Brain microvascular endothelial cell (primary cell): Measurements from ENCODE around the gene NLRC5.

ENCODE experiments used
- DNase-seq: peaks from one replicate; pipeline ENCODE4 v3.0.0-alpha.2; 2020
- H3K27ac ChIP-seq: fragments of 250-450 bp; sonication (Bioruptor Pico); 2 replicates; pipeline ENCODE4 v1.5.1; 2020; ENCODE audit warnings: mild to moderate bottlenecking, moderate library complexity
- H3K27me3 ChIP-seq: fragments of 250-450 bp; sonication (Bioruptor Pico); replicated peaks from 2 replicates; pipeline ENCODE4 v1.5.1; 2020; ENCODE audit warnings: mild to moderate bottlenecking
- H3K36me3 ChIP-seq: fragments of 250-450 bp; sonication (Bioruptor Pico); replicated peaks from 2 replicates; pipeline ENCODE4 v1.5.1; 2020; ENCODE audit warnings: mild to moderate bottlenecking
- H3K4me3 ChIP-seq: 2 replicates; pipeline ENCODE4 v1.5.1; 2011; ENCODE audit warnings: low read depth, mild to moderate bottlenecking, control low read depth, low read length, moderate library complexity
- CTCF ChIP-seq: IDR thresholded peaks from 2 replicates; pipeline ENCODE4 v1.5.1; 2011; ENCODE audit warnings: low read depth, mild to moderate bottlenecking, moderate library complexity, low read length, control low read depth, inconsistent platforms; ENCODE audit errors: missing control alignments
- in situ Hi-C: cut with HindIII; loops from 2 replicates; pipeline ENCODE4 v1.10.0; 2017; ENCODE audit warnings: low sequenced_read_pairs, low pct_ligation_motif_present

Gene NLRC5

GRCh38 chr16:56988948-56989945 lies at the start of gene NLRC5:
TSS of gene NLRC5 (plus strand) at chr16:56989557. CDS start at chr16:57020713, 31,156 bp downstream.
- in situ Hi-C loops, result no loop called here
- no peak for TF ChIP-seq CTCF
- H3K4me3 ChIP-seq, result peak within 1 kb of the TSS; percentile 82
- DNase-seq, result peak; percentile 70
- no peaks in the 10 kb centered on the region for H3K27me3 ChIP-seq
- no peaks in the 10 kb centered on the region for H3K36me3 ChIP-seq
- peak within 1 kb of the TSS; percentile 76 for H3K27ac ChIP-seq

- TF ChIP-seq CTCF, result no peak
- Histone ChIP-seq H3K27ac (no peak overlapping the region), H3K36me3 (peaks cover 92% of the 10 kb centered on the region)
Measured at GRCh38 chr16:56939801-56940200, 49.6 kb upstream of the NLRC5 start.

GRCh38 chr16:56941092-56941491 lies 48.3 kb upstream of the NLRC5 start:
- Histone ChIP-seq H3K4me3 (no peak overlapping the region), H3K27me3 (no peaks in the 10 kb centered on the region), H3K27ac (no peak overlapping the region), H3K36me3 (peaks cover 94% of the 10 kb centered on the region)
- no peak for DNase-seq
- in situ Hi-C loops, result no loop called here
- TF ChIP-seq CTCF, result no peak

More at GRCh38 chr16:56939801-56940200, 49.6 kb upstream of the NLRC5 start:
- in situ Hi-C loops, result no loop called here
- H3K27me3 ChIP-seq, result no peaks in the 10 kb centered on the region
- no peak for DNase-seq
- no peak overlapping the region for H3K4me3 ChIP-seq

GRCh38 chr16:56941856-56942331 lies 47.5 kb upstream of the NLRC5 start:
- in situ Hi-C loops, result no loop called here
- DNase-seq, result no peak
- peaks cover 94% of the 10 kb centered on the region for H3K36me3 ChIP-seq
- no peak for TF ChIP-seq CTCF
- H3K4me3 ChIP-seq, result no peak overlapping the region
- H3K27ac ChIP-seq, result no peak overlapping the region
- no peaks in the 10 kb centered on the region for H3K27me3 ChIP-seq

GRCh38 chr16:56943761-56944375 lies 45.5 kb upstream of the NLRC5 start:
- Histone ChIP-seq H3K27me3 (no peaks in the 10 kb centered on the region), H3K36me3 (peaks cover 76% of the 10 kb centered on the region), H3K4me3 (no peak overlapping the region), H3K27ac (no peak overlapping the region)
- in situ Hi-C loops, result no loop called here
- no peak for DNase-seq
- no peak for TF ChIP-seq CTCF
